GM21526 (cell line): Measurements from ENCODE around the gene KLF1.
"Not testable (repeated sequence)": the region's sequence is repeated elsewhere in the genome, so short reads cannot be mapped to it uniquely, and the experiment has no call there.

Experiments used
- ATAC-seq: cut with Tn5 transposase; IDR thresholded peaks from one replicate; pipeline ENCODE4 v1.9.1; 2021; ENCODE audit warnings: moderate library complexity; ENCODE audit not compliant: unreplicated experiment, low FRiP score

KLF1 gene

GRCh38 chr19:12891553-12892021 is 4.6 kb upstream of the KLF1 start:
- ATAC-seq: no peak

GRCh38 chr19:12890787-12891552 is 4.0 kb upstream of the KLF1 start, which contains the start of gene GCDH:
TSS of gene GCDH (plus strand) at chr19:12891160. CDS start at chr19:12891305, 145 bp downstream.
- peak; percentile 86 for ATAC-seq

GRCh38 chr19:12890299-12890786 is 3.3 kb upstream of the KLF1 start:
- ATAC-seq: not testable (repeated sequence)

GRCh38 chr19:12888006-12888603 is 1.1 kb upstream of the KLF1 start:
- no peak for ATAC-seq

- ATAC-seq: no peak
Measured at GRCh38 chr19:12886651-12886968, 391 bp downstream of the KLF1 start.

- ATAC-seq: no peak
Measured at GRCh38 chr19:12885749-12886650, 1.0 kb downstream of the KLF1 start.

- ATAC-seq: no peak
Measured at GRCh38 chr19:12884926-12885748, 1.9 kb downstream of the KLF1 start.

- ATAC-seq: no peak
Measured at GRCh38 chr19:12884627-12884925, 2.4 kb downstream of the KLF1 start.

GRCh38 chr19:12884202-12884601 is 2.8 kb downstream of the KLF1 start:
- ATAC-seq: no peak

GRCh38 chr19:12882589-12882988 is 4.4 kb downstream of the KLF1 start:
- no peak for ATAC-seq

GRCh38 chr19:12881172-12881808 is 5.7 kb downstream of the KLF1 start, which contains the start of gene DNASE2:
TSS of gene DNASE2 (minus strand) at chr19:12881449. CDS start at chr19:12881375, 74 bp downstream.
- peak; percentile 68 for ATAC-seq

- peak; percentile 10 for ATAC-seq
Measured at GRCh38 chr19:12880551-12881171, 6.3 kb downstream of the KLF1 start.

- no peak for ATAC-seq
Measured at GRCh38 chr19:12875086-12875485, 11.9 kb downstream of the KLF1 start.

- ATAC-seq: no peak
Measured at GRCh38 chr19:12873891-12874745, 12.9 kb downstream of the KLF1 start.

- ATAC-seq: no peak
Measured at GRCh38 chr19:12872941-12873890, 13.8 kb downstream of the KLF1 start.

- no peak for ATAC-seq
Measured at GRCh38 chr19:12872255-12872654, 14.7 kb downstream of the KLF1 start.

GRCh38 chr19:12871681-12872080 is 15.3 kb downstream of the KLF1 start:
- no peak for ATAC-seq
